RPMI7951 (cell line): ENCODE measurements around the gene BCAP31. TPM values are rescaled to one million over a fixed set of nuclear protein-coding genes. Genes with fewer than 3 reads are reported as not detected.
"Not testable (repeated sequence)": the region's sequence is repeated elsewhere in the genome, so short reads cannot be mapped to it uniquely, and the experiment has no call there.

Experiments used
- DNase-seq: peaks from one replicate; pipeline ENCODE4 v3.0.0-alpha.2; 2012; ENCODE audit warnings: low read depth
- total RNA-seq: library from RNA; depleted of rRNA; stranded (reverse); fragments of >200 nt; shearing (Covaris generic); gene quantifications from 2 replicates; pipeline ENCODE4 v1.2.3, GENCODE V29; 2014

BCAP31 gene
- total RNA-seq, 1 experiment from 2014 or later, result 128 TPM

DNA sequence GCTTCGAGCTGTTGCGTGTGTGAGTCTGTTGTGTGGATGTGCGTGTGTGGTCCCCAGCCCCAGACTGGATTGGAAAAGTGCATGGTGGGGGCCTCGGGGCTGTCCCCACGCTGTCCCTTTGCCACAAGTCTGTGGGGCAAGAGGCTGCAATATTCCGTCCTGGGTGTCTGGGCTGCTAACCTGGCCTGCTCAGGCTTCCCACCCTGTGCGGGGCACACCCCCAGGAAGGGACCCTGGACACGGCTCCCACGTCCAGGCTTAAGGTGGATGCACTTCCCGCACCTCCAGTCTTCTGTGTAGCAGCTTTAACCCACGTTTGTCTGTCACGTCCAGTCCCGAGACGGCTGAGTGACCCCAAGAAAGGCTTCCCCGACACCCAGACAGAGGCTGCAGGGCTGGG is 28.1 kb downstream of the BCAP31 start:
- DNase-seq, result no peak

DNA sequence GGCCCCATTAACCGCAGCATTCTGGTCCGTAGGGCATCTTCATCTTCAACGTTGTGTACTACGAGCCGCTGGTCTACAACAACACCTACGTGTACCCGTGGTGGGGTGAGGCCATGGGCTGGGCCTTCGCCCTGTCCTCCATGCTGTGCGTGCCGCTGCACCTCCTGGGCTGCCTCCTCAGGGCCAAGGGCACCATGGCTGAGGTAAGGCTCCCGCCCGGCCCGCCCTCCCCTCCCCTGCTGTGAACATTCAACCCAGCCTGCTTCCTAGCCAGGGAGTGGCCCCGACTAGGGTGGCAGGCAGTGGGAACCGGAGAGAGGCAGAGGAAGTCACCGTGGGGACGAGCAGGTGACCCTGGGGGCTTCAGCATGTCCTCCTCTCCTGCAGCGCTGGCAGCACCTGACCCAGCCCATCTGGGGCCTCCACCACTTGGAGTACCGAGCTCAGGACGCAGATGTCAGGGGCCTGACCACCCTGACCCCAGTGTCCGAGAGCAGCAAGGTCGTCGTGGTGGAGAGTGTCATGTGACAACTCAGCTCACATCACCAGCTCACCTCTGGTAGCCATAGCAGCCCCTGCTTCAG is 29.4 kb downstream of the BCAP31 start:
- no peak for DNase-seq

DNA sequence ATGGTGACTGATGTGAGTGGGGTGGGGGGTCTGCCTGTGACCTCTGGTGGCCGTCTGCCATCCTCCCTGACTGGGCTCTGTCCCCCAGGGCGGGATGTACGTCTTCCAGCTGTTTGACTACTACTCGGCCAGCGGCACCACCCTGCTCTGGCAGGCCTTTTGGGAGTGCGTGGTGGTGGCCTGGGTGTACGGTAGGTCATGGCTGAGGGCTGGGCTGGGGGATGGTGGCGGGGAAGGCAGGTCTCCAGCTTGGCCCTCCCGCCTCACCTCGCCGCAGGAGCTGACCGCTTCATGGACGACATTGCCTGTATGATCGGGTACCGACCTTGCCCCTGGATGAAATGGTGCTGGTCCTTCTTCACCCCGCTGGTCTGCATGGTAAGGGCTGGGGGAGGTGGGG is 29.9 kb downstream of the BCAP31 start:
- DNase-seq, result not testable (repeated sequence)

DNA sequence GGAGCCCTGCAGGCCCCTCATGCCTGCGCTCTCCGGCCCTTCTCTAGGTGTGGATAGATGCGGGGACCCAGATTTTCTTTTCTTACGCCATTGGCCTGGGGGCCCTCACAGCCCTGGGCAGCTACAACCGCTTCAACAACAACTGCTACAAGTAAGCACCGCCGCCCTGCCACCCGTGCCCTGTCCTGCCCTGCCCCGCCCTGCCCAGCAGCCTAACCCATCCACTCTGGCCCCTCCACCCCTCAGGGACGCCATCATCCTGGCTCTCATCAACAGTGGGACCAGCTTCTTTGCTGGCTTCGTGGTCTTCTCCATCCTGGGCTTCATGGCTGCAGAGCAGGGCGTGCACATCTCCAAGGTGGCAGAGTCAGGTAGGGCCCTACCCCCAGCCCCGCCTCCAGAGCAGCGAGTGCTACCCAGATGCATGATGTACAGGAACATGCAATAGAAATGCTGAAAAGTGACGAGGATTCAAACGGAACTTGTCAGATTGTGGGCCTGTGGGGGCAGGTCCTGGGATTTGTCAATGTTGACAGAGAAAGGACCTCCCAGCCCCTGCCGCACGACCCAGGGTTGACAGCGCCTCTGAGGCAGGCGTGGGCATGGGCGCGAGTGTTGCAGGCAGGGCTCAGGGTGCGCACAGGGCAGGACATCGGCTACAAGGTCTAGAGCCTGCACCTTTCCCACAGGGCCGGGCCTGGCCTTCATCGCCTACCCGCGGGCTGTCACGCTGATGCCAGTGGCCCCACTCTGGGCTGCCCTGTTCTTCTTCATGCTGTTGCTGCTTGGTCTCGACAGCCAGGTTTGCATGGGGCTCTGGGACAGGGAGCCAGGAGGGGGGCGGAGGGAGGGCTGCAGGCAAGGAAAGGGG is 30.7 kb downstream of the BCAP31 start:
- DNase-seq, result no peak

DNA sequence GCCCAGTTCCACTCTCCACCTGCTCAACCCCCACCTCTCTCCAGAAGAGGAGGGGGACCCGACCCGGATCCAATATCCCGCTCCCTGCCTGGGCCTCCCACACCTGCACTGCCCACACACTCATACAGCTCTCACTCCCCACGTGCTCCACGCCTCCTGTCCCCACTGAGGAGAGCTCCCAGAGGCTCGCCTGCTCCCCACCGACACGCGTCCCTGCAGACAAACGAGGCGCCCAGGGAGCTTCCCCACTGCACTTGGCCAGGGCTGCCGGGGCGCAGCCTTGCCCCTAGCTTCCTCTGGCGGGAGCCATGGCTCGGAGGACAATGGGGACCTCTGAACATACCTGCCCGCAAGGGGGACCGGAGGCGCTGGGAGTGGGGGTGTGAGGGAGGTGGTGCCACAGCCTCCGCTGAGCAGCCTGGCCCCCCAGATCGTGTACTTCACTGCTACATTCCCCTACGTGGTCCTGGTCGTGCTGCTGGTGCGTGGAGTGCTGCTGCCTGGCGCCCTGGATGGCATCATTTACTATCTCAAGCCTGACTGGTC is 31.5 kb downstream of the BCAP31 start:
- DNase-seq, result no peak

DNA sequence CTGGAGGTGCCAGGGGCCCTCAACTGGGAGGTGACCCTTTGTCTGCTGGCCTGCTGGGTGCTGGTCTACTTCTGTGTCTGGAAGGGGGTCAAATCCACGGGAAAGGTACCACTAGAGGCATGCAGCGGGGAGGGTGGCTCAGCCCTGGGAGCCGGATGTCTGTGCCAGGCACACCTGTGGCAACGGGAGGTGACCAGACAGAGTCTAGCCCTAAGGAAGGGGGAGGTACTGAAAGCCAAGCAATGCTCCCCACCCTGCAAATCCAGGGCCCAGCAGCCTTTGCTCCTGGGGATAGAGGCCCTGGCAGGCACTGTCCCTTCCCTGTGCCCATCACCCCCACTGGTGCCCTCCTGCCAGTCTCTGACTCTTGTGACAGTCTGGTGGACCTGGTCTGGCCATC is 32.2 kb downstream of the BCAP31 start:
- no peak for DNase-seq

DNA sequence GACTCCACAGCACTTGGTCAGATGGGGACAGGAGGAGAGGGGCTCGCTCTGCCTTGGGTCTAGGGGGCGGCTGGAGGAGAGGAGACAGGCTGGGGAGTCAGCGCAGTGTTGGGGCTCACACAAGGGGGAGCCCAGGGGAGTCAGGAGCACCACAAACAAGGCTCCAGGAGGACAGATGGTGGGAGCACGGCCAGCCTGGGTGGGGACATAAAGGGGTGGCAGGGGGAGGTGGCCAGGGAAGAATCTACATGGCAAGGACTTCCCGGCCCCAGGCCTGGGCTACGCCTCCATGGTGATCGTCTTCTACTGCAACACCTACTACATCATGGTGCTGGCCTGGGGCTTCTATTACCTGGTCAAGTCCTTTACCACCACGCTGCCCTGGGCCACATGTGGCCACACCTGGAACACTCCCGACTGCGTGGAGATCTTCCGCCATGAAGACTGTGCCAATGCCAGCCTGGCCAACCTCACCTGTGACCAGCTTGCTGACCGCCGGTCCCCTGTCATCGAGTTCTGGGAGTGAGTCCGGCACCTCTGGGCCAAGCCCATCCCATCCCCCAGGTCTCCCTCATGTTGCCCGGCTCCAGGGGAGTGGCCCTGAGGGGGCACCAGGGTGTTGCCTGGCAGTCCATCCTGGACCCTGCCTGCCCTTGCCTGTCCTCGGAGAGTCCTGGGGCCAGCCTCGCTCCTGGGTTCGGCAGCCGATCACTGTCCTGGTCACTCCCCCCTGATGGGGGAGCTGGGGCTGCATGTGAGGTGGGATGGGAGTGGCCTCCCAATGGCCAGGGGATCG is 33.0 kb downstream of the BCAP31 start:
- DNase-seq, result not testable (repeated sequence)

DNA sequence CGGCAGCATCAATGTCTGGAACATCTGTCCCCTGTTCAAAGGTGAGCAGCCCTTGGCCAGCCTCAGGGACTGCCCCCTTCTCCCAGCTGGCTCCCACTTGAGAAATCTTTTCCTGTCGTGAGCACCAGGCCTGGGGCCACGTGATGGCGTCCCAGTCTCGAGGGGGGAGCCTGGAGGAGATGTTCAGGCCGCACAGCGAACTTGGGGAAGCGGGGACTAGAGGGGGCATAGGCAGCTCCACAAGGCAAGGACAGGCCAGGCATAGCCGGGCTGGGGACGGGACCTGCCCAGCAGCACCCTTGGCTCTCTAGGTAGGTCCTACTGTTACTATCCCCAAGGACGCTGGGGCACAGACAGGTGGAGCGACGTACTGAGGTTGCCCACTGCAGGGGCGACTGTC is 33.7 kb downstream of the BCAP31 start:
- no peak for DNase-seq

DNA sequence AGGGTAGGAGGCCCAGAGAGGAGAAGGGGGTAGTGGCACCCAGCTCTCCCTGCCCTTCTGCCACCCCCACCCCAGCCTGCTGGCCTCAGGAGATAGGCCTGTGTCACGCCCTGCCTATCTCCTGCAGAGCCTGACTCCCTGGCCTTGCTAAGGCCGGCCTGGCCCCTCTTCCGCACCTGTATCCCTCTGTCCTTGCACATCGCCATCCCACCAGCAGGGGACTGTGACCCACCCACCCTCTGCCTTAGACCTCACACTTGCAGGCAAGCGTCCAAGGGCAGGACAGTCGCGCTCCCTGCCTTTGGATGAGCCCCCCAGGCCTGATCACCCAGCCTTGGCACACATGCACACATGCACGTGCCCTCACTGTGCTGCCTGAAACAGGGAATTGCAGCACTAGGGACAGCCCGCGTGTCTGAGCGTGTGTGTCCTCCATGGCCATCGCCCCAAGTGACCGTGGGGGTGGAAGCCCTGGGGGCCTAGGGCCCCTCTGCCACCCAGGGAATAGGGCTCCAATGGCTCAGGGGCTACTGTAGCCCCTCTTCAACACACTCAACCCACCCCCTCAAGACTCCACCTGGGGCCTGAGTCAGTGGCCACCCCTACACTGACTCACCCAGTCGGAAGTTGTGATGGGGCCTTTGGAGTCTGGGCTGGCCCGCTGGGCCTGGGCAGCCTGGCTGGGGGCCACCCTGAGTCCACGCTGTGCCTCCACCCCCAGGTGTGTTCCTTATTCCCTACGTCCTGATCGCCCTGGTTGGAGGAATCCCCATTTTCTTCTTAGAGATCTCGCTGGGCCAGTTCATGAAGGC is 34.3 kb downstream of the BCAP31 start:
- peak; percentile 8 for DNase-seq

DNA sequence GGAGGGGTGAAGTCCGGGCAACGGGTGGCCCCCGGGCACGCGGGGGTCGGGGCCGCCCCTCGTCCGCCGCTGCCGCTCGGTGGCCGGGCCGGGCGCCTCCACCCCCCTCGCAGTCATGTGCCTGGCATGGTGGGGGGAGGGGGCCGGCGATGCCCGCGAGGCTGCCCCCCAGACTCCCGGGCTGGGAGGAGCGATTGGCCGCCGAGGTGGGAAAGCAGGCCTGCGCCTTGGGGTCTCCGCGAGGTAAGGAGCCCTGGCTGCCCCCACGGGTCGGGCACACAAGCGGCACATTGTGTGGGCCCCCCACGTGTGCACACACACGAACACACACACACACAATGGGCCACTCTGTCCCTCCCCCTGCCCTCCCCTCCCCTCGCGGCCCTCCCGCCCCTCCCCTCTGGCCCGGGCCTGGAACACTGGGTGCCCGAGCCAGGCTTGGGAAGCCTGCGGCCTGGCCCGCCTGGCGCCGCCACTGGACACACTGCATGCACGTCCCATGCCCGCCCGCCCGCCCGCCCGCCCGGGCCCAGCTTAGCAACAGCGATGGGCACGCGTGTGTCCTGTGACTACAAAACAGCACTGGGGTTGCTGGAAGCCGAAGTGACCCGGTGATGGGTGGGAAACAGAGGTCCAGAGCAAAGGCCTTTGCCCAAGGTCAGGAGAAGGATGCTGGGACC is 35.1 kb downstream of the BCAP31 start:
- DNase-seq, result peak; percentile 20

DNA sequence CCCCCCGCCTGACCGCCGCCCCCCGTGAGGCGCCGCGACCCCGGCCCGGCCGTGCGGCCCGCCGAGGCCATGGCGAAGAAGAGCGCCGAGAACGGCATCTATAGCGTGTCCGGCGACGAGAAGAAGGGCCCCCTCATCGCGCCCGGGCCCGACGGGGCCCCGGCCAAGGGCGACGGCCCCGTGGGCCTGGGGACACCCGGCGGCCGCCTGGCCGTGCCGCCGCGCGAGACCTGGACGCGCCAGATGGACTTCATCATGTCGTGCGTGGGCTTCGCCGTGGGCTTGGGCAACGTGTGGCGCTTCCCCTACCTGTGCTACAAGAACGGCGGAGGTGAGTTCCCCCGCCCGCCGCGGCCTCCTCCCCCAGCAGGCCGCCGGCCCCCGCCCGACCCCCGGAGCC is 35.7 kb downstream of the BCAP31 start:
- no peak for DNase-seq

DNA sequence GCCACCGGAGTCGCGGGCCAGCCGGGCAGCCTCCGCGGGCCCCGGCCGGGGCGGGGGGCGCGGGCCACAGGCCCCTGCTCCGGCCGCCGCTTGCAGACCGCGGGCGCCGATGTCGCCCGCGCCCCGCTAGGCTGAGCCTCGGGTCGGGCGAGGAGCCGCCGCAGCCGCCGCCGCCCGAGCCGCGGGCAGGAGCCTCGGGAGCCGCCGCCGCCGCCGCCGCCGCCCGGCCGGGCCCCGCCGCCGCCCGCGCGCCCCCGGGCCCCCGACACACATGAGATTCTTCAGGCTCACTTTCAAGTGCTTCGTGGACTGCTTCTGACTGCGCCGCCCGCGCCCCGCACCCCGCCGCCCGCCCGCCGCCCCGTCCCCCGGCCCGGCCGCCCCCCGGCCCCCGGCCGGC is 36.1 kb downstream of the BCAP31 start:
- no peak for DNase-seq

DNA sequence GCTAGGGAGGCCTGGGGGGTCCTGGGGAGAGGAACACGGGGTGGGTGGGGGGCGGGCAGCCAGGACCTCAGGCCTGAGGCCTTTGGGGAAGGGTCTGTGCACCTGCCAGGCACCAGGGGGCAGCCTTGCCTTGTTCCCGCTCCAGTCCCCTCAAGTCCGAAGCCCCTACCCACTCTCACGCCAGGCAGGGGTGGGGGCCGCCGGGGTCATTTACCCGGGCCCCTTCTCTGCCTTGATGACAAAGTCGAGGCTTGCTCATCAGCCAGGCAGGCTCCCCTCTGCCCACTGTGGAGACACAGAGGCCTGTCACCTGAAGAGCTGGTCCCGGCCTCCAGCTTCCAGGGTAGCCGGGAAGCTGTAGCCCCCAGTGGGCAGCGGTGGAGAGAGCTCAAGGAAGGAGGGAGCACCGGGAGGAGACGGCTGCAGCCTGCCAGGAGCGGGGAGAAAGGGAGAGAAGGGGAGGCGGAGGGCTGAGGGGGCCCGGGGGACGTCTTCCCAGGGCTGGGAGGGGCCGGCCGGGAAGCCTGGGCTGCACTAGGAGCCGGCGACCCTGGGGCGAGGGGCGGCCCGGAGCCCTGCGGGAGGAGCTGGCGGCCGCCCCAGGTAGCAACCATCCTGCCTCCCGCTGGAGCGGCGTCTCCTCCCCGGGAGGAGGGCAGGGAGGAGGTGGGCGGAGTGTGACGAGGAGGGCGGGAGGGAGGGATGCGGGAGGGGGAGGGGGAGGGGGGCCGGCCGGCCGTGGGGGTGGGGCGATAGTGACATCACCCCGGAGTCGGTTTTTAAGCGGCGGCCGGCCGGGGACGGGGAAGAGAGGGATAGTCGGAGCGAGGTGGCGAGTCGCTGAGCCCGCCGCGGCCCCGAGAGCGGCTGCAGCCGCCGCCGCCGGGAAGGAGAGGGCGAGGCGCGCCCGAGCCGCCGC is 36.8 kb downstream of the BCAP31 start, which contains the start of gene SLC6A8:
Gene SLC6A8 (plus strand): TSS at position 806 of the 919 bp plus-strand sequence. CDS start 649 bp downstream, outside the sequence.
- peak; percentile 60 for DNase-seq

DNA sequence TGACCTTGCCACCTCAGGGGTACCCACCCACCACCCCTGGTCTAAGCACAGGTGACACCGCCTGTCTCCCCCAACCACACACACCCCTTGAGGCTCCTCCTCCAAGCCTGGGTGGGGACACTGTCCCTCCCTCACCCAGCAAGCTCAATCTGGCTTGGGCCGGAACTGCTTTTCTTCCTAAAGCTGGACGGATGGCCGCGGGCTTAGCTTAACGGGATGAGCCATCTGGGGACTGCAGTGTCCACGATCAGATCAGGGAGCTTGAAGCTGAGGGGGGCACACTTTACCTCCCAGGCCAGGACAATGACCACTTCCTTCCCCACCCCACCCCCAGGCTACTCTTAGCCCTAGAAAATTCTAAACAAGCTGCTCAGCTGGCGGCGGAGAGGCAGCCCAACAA is 37.5 kb downstream of the BCAP31 start:
- no peak for DNase-seq

DNA sequence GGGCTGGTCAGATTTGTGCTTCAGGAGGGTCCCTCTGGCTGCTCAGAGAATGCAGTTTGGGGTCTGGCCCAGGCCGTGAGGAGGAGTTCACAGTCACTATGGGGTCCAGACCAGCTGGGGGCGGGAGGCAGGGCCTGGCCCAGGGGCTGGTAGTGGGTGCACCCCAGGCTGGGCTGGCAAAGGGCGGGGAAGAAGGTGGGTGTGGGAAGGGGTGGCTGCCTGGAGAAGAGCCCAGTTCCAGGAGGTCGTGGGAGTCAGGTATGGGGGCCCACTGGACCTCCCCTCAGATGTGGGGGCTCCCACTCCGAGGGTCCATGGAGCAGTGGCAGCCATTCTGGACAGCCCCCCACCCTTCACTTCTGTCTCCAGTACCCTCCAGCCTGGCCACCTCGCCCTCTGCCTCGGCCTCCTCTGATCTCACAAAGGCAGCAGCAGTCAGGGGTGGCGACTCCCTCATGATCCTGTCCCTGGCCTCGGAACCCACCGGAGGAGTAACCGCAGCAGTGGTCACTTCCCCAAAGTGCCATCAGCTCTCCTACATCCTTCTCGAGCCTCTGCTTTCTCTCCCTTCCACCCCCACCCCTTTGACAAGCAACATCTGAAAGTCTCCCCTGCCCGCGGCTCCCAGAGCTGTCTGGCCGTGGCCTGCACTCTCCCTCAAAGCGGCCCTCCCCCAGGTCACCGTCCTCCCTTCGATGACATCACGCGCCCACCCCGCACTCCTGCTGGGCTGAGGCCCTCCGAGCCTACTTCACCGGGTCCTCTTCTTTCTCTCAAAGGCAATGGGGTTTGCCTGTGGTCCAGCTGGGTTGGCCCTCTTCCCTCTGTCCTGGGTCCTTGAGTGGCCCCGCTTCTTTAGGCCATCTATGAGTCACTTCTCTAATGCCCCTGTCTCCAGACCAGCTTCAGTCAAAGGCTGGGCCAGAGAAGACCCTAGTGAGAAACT is 38.2 kb downstream of the BCAP31 start:
- DNase-seq, result no peak

DNA sequence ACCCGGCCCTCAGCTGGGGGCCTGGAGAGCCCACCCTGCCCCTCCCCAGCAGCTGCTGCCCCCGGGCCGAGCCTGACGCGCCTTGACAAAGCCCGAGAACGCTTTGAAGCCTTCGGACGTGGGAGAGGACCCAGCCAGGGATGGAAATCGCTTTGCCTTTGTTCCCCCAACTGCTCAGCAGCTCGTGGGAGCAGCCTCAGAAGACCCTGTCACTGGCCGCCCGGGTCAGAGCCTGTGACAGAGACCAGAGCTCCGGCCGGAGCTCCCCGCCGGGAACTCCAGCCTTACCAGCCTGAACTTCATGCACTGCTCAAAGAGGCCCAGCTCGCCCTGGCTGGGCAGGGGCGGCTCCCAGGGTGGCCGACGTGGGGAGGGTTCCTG is 39.0 kb downstream of the BCAP31 start:
- no peak for DNase-seq

DNA sequence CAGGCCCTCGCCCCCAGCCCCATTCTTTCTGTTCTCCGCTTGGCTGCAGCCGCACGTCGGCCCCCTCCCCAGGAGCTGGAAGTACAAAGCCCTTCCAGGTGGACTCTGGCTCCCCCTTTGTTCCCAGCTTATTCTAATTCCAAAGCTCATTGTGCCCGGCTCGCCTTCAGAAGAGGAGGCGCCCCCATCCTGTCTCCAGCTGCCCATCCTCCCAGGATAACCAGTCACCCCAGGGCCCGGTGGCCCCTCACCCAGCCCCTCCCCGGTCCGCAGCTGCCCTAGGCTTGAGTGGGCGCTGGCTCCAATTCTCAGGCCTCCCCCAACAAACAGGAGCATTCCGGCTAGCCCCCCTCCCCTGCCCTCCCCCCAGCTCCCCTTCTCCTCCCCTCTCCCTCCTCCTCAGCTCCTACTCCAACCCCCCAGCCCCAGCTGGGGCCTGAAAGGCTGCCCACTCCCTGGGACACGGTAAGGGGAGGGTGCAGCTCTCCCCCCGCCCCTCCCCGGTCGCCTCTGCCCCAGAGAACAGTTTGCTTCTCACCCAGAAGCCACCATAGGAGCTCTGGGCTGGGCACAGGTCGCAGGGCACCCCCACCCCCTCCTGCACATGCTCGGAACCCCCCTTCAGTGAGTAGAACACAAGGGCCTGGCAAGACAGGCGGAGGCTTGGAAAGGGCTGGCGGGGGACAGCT is 39.6 kb downstream of the BCAP31 start:
- no peak for DNase-seq

DNA sequence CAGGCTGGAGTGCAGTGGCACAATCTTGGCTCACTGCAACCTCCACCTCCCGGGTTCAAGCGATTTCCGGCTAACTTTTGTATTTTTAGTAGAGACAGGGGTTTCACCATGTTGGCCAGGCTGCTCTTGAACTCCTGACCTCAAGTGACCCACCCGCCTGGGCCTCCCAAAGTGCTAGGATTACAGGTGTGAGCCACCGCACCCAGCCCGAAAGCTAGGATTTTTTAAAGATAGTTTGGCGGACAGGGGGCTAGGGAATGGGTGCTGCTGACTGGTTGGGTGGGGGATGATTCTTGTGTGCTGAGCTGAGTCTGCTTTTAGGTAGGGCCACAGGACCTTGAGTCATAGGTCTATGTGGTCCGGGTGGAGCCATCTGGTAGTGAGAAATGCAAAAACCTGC is 40.7 kb downstream of the BCAP31 start:
- not testable (repeated sequence) for DNase-seq
